HepG2 (cell line): ENCODE measurements around the gene ABCC3. TPM values are rescaled to one million over a fixed set of nuclear protein-coding genes. Genes with fewer than 3 reads are reported as not detected.

Experiments used
- ATAC-seq: fragments of 200-7000 bp; cut with Tn5 transposase; 3 replicates; pipeline ENCODE4 v1.9.1; 2020; ENCODE audit warnings: mild to moderate bottlenecking, moderate library complexity
- BruUV-seq: library from RNA; stranded (reverse); fragments of 400-500 nt; replicated peaks from 2 replicates; lab custom pipeline; 2021; lab: Mats Ljungman, UMichigan
- CTCF ChIA-PET: fragments of 300-600 bp; formaldehyde crosslinking; extraction: SDS; loops from one replicate; lab custom pipeline; 2021; ENCODE audit warnings: low total read pairs, inconsistent platforms, low intra/inter-chr PET ratio; lab: Yijun Ruan, JAX
- POLR2A ChIA-PET: fragments of 350-600 bp; sonication (Branson Sonifier 250); formaldehyde crosslinking; loops from one replicate; lab custom pipeline; 2020; ENCODE audit warnings: antibody characterized with exemption, inconsistent platforms; lab: Yijun Ruan, JAX
- DNase-seq: peaks from one replicate; pipeline ENCODE4 v3.0.0-alpha.2; 2015; ENCODE audit warnings: low spot score
- FAIRE-seq: peaks from 3 replicates; lab custom pipeline; 2011; peaks lifted over from hg19 to GRCh38; lab: Jason Lieb, UNC
- H2AFZ ChIP-seq: one replicate; pipeline ENCODE4 v1.6.1; 2011; ENCODE audit warnings: low read length, inconsistent platforms
- H3K27ac ChIP-seq: fragments of 300-600 bp; 3 replicates; pipeline ENCODE4 v1.8.0; 2011; ENCODE audit warnings: mixed run types, mild to moderate bottlenecking, mixed read lengths, low read length, inconsistent platforms; ENCODE audit not compliant: insufficient read depth; ENCODE audit errors: extremely low read length
- H3K27me3 ChIP-seq, 2 experiments: fragments of 200-600 bp in 1 of 2; 2 replicates in 1 of 2; 3 replicates in 1 of 2; pipeline versions ENCODE4 v1.6.0 to v1.8.0; 2011; ENCODE audit warnings: low read length in 2 of 2, mild to moderate bottlenecking in 2 of 2, moderate library complexity in 2 of 2, inconsistent platforms in 1 of 2; ENCODE audit not compliant: insufficient read depth in 2 of 2, control insufficient read depth in 1 of 2
- H3K36me3 ChIP-seq, 2 experiments: fragments of 200-600 bp in 1 of 2; replicated peaks in 1 of 2; 2 replicates in 1 of 2; 3 replicates in 1 of 2; pipeline versions ENCODE4 v1.5.1 to v1.8.0; 2011; ENCODE audit warnings: low read length in 2 of 2, inconsistent platforms in 1 of 2; ENCODE audit not compliant: insufficient read depth in 2 of 2, control insufficient read depth in 1 of 2
- H3K4me1 ChIP-seq: 2 replicates; pipeline ENCODE4 v1.5.1; 2012; ENCODE audit warnings: low read length, inconsistent platforms; ENCODE audit not compliant: insufficient read depth
- H3K4me2 ChIP-seq: 2 replicates; pipeline ENCODE4 v1.6.0; 2011; ENCODE audit warnings: low read depth, low read length, inconsistent platforms
- H3K4me3 ChIP-seq, 3 experiments: fragments of 200-600 bp in 1 of 3; sonication (generic), shearing (Covaris generic) in 1 of 3; replicated peaks in 1 of 3; 2 replicates each; pipeline ENCODE4 v1.5.1; 2011 to 2016; ENCODE audit warnings: low read length in 3 of 3, inconsistent platforms in 2 of 3, low read depth in 2 of 3, mild to moderate bottlenecking in 2 of 3, control low read depth in 1 of 3, mixed read lengths in 1 of 3; ENCODE audit not compliant: insufficient read depth in 1 of 3
- H3K79me2 ChIP-seq: one replicate; pipeline ENCODE4 v1.6.1; 2011; ENCODE audit warnings: low read length, inconsistent platforms; ENCODE audit not compliant: insufficient read depth
- H3K9ac ChIP-seq: 2 replicates; pipeline ENCODE4 v1.6.0; 2011; ENCODE audit warnings: mild to moderate bottlenecking, low read depth, low read length, inconsistent platforms; ENCODE audit not compliant: insufficient read depth
- H3K9me3 ChIP-seq: 2 replicates; pipeline ENCODE4 v1.5.1; 2012; ENCODE audit warnings: mild to moderate bottlenecking, low read length
- H4K20me1 ChIP-seq: 2 replicates; pipeline ENCODE4 v1.6.0; 2011; ENCODE audit warnings: inconsistent platforms, mild to moderate bottlenecking, low read length, moderate library complexity; ENCODE audit not compliant: insufficient read depth
- MAX ChIP-seq: IDR thresholded peaks from 2 replicates; pipeline ENCODE4 v1.6.1; 2012; ENCODE audit warnings: inconsistent platforms
- MXD4 ChIP-seq: IDR thresholded peaks from 2 replicates; pipeline ENCODE4 v1.6.1; 2016; ENCODE audit warnings: mild to moderate bottlenecking, missing biosample characterization, missing genetic modification reagents
- NFE2 ChIP-seq: sonication (generic); formaldehyde crosslinking; IDR thresholded peaks from 2 replicates; pipeline ENCODE4 v1.4.0; 2020; ENCODE audit warnings: missing genetic modification reagents
- PRDM15 ChIP-seq: sonication (generic); formaldehyde crosslinking; IDR thresholded peaks from 2 replicates; pipeline ENCODE4 v1.4.0; 2020; ENCODE audit warnings: missing genetic modification reagents
- SNAPC4 ChIP-seq: sonication (generic); formaldehyde crosslinking; IDR thresholded peaks from 2 replicates; pipeline ENCODE4 v1.4.0; 2020; ENCODE audit warnings: mild to moderate bottlenecking, missing genetic modification reagents
- U2AF2 ChIP-seq: fragments of 200-400 bp; formaldehyde crosslinking; IDR thresholded peaks from 2 replicates; pipeline ENCODE4 v1.6.1; 2017; ENCODE audit warnings: low read depth, mild to moderate bottlenecking, low read length
- ZNF160 ChIP-seq: sonication (generic); formaldehyde crosslinking; IDR thresholded peaks from 2 replicates; pipeline ENCODE4 v1.8.0; 2022; ENCODE audit warnings: mild to moderate bottlenecking, inconsistent platforms, missing genetic modification reagents
- ZNF317 ChIP-seq: sonication (generic); formaldehyde crosslinking; IDR thresholded peaks from 2 replicates; pipeline ENCODE4 v1.5.0; 2020; ENCODE audit warnings: mild to moderate bottlenecking, missing genetic modification reagents
- WGBS: methylation state at CpG from one replicate; pipeline ENCODE4 v1.1.6; 2017; ENCODE audit warnings: low lambda C conversion rate; 5-methylcytosine and 5-hydroxymethylcytosine counted together
- in situ Hi-C: cut with HindIII; loops from 2 replicates; pipeline ENCODE4 v1.10.0; 2017; ENCODE audit warnings: low pct_unique_long_range_greater_than_20kb; ENCODE audit not compliant: extremely low pct_ligation_motif_present
- intact Hi-C: fragments of 100-400 bp; cut with micrococcal nuclease; formaldehyde crosslinking; loops from one replicate; pipeline ENCODE4 v1.10.0; 2022; ENCODE audit not compliant: unreplicated experiment
- polyA plus RNA-seq, 8 experiments: library from polyadenylated mRNA; depleted of rRNA in 3 of 8; stranded (reverse) in 7 of 8; unstranded in 1 of 8; fragments of >200 nt; fragmentation: Illumina TruSeq in 4 of 8; extraction: Trizol in 4 of 8; gene quantifications; 2 replicates each; pipeline versions ENCODE4 v1.2.1 to v1.2.3, GENCODE V29; 2011 to 2016; ENCODE audit warnings: low read depth in 4 of 8, missing spikeins in 1 of 8, mixed read lengths in 1 of 8; ENCODE audit not compliant: insufficient read depth in 1 of 8
- total RNA-seq, 5 experiments: library from RNA; depleted of rRNA; stranded (reverse); fragments of >200 nt; fragmentation: Illumina TruSeq; extraction: Trizol; gene quantifications; 2 replicates each; pipeline ENCODE4 v1.2.3, GENCODE V29; 2016; ENCODE audit warnings: low read depth in 1 of 5

The ABCC3 gene
- total and polyA plus RNA-seq, 2 of the 13 experiments (the other 11 are each of a cell fraction or from before 2014, with no cell fraction given), result 25.2 to 50.7 TPM

GRCh38 chr17:50691550-50692447 lies 57.1 kb downstream of the ABCC3 start (continued):
- TF ChIP-seq ZNF160 (CRISPR knock-in tag), result no peak
- TF ChIP-seq MXD4, result 0 out of 2 replicates have a peak, but pooled peaks have one; percentile 25

GRCh38 chr17:50692448-50693035 lies 57.9 kb downstream of the ABCC3 start:
- CTCF ChIA-PET, result interaction anchor here (2.3 kb wide), 1 partner anchor 59 kb away, joined by 9 read pairs; no protein-coding TSS in a partner anchor
- Histone ChIP-seq H2AFZ (no peak overlapping the region), H3K4me1 (peaks cover 84% of the 10 kb centered on the region), H3K79me2 (peaks cover 6% of the 10 kb centered on the region), H3K27ac (peak overlapping the region; percentile 89), H3K36me3 (peaks cover 12 to 22% of the 10 kb centered on the region in 2 experiments), H3K4me2 (peak overlapping the region; percentile 80), H3K27me3 (no peaks in the 10 kb centered on the region), H3K9ac (peak overlapping the region; percentile 66), H3K4me3 (peak overlapping the region in 1 of 3 experiments; percentile 42; a peak in 2 of 6 replicates), H3K9me3 (no peaks in the 10 kb centered on the region), H4K20me1 (no peaks in the 10 kb centered on the region)
- DNase-seq (no peak), FAIRE-seq (no peak), ATAC-seq (no peak)
- in situ Hi-C loops (loop anchor here (5.0 kb wide), 2 partner anchors 65 to 145 kb away; partner anchors contain the start of gene SPATA20), intact Hi-C loops (loop anchor here (1.0 kb wide), 2 partner anchors 8 to 210 kb away; no protein-coding TSS in a partner anchor)
- WGBS, result 12% methylated on average over 6 of the region's 6 CpGs
- POLR2A ChIA-PET, result interaction anchor here (0.8 to 21.3 kb wide), 29 partner anchors 8 to 295 kb away, joined by 3 to 839 read pairs (median 6); partner anchors contain the start of genes ABCC3, ANKRD40, CACNA1G and LRRC59
- TSS peak; percentile 73 for BruUV-seq
- TF ChIP-seq ZNF317 (peak; percentile 31; the same call in 1 of the 2 replicates), PRDM15 (CRISPR knock-in tag) (no peak), U2AF2 (no peak), MAX (0 out of 2 replicates have a peak, but pooled peaks have one; percentile 5), NFE2 (CRISPR knock-in tag) (peak; percentile 51; the same call in 1 of the 2 replicates), SNAPC4 (CRISPR knock-in tag) (0 out of 2 replicates have a peak, but pooled peaks have one; percentile 38)
